Measurements from ENCODE around the gene GRM5.
"Not testable (repeated sequence)": the region's sequence is repeated elsewhere in the genome, so short reads cannot be mapped to it uniquely, and the experiment has no call there.

GRCh38 chr11:88882800-88883199, 183.0 kb downstream of the GRM5 start:
- not testable (repeated sequence) for TF ChIP-seq CTCF (conservative IDR thresholded peaks at IDR 0.05); EZH2 (IDR thresholded peaks at IDR 0.05; ENCODE audit: low read depth)

Data from PC-9 (cell line).